Cardiac fibroblast (primary cell): ENCODE data around the gene INAFM2.
A peak's percentile ranks its signal among the peaks of the same experiment; 100 is the strongest.

Experiments used
- DNase-seq, 2 donors: peaks; one replicate each; pipeline versions ENCODE4 v3.0.0 to v3.0.0-alpha.2; 2010; ENCODE audit warnings: low read depth in 2 of 2
- H3K4me3 ChIP-seq, 2 donors: replicated peaks in 1 of 2; 1 replicate in 1 of 2; 2 replicates in 1 of 2; pipeline ENCODE4 v1.5.1; 2011; ENCODE audit warnings: low read depth in 2 of 2, low read length in 2 of 2, mild to moderate bottlenecking in 2 of 2, moderate library complexity in 1 of 2
- CTCF ChIP-seq: IDR thresholded peaks from one replicate; pipeline ENCODE4 v1.5.1; 2011; ENCODE audit warnings: low read depth, mild to moderate bottlenecking, low read length, inconsistent platforms

The INAFM2 gene

GRCh38 chr15:40323239-40323952 is at the start of gene INAFM2:
Gene INAFM2 (plus strand): TSS chr15:40323692. CDS start chr15:40324056, 364 bp downstream.
- TF ChIP-seq CTCF = peak; percentile 54
- peak; percentile 93 to 98 for DNase-seq
- peak within 1 kb of the TSS; percentile 75 to 77 for H3K4me3 ChIP-seq

GRCh38 chr15:40274350-40275274 is 48.9 kb upstream of the INAFM2 start:
- DNase-seq = peak; percentile 89 to 91
- H3K4me3 ChIP-seq = no peak overlapping the region
- TF ChIP-seq CTCF = peak; percentile 100

GRCh38 chr15:40275523-40275922 is 48.0 kb upstream of the INAFM2 start:
- no peak for TF ChIP-seq CTCF
- H3K4me3 ChIP-seq = no peak overlapping the region
- no peak for DNase-seq

GRCh38 chr15:40275954-40276353 is 47.5 kb upstream of the INAFM2 start:
- no peak for TF ChIP-seq CTCF
- no peak for DNase-seq
- H3K4me3 ChIP-seq = no peak overlapping the region

GRCh38 chr15:40276927-40277326 is 46.6 kb upstream of the INAFM2 start:
- no peak for DNase-seq
- H3K4me3 ChIP-seq = no peak overlapping the region
- TF ChIP-seq CTCF = no peak

GRCh38 chr15:40277471-40277870 is 46.0 kb upstream of the INAFM2 start:
- no peak for DNase-seq
- H3K4me3 ChIP-seq = no peak overlapping the region
- no peak for TF ChIP-seq CTCF
